HL-60 (cell line): ENCODE data around the gene ATOH1.

ENCODE experiments used
- CTCF ChIP-seq: IDR thresholded peaks from one replicate; pipeline ENCODE4 v1.5.1; 2011; ENCODE audit warnings: low read length, control low read depth, inconsistent platforms; ENCODE audit not compliant: insufficient read depth
- POLR2AphosphoS5 ChIP-seq: IDR thresholded peaks from 2 replicates; pipeline ENCODE4 v1.6.1; 2012; ENCODE audit warnings: low read depth

GRCh38 chr4:93831716-93832496 is 3.4 kb downstream of the ATOH1 start:
- no peak for TF ChIP-seq POLR2AphosphoS5
- TF ChIP-seq CTCF: no peak
